AG04449 (cell line): ENCODE measurements around the gene SHC4.

Experiments
- CTCF ChIA-PET: fragments of 350-600 bp; formaldehyde crosslinking; extraction: SDS; loops from one replicate; lab custom pipeline; 2021; ENCODE audit warnings: antibody characterized with exemption; lab: Yijun Ruan, JAX
- POLR2A ChIA-PET: fragments of 400-600, 350-600 bp; formaldehyde crosslinking; extraction: SDS; loops from one replicate; lab custom pipeline; 2020; ENCODE audit warnings: antibody characterized with exemption, inconsistent platforms; lab: Yijun Ruan, JAX
- DNase-seq: peaks from one replicate; pipeline ENCODE4 v3.0.0-alpha.2; 2010; ENCODE audit warnings: low read depth, low spot score
- H3K4me3 ChIP-seq: 2 replicates; pipeline ENCODE4 v1.5.1; 2011; ENCODE audit warnings: low read depth, mild to moderate bottlenecking, control low read depth, low read length
- CTCF ChIP-seq: IDR thresholded peaks from one replicate; pipeline ENCODE4 v1.5.1; 2011; ENCODE audit warnings: mild to moderate bottlenecking, moderate library complexity, low read length, control low read depth, inconsistent platforms; ENCODE audit not compliant: insufficient read depth; ENCODE audit errors: missing control alignments

Gene SHC4

GRCh38 chr15:48893311-48893710, 70.4 kb downstream of the SHC4 start:
- CTCF ChIA-PET: no interaction called here
- DNase-seq: no peak
- no peak overlapping the region for H3K4me3 ChIP-seq
- POLR2A ChIA-PET: no interaction called here
- no peak for TF ChIP-seq CTCF

- no peak for TF ChIP-seq CTCF
- ChIA-PET POLR2A (no interaction called here), CTCF (interaction anchor here (0.8 to 3.7 kb wide), 6 partner anchors 12 to 255 kb away, joined by 3 to 21 read pairs (median 6); partner anchors contain the start of genes EID1 and SHC4)
- no peak for DNase-seq
- no peak overlapping the region for H3K4me3 ChIP-seq
Measured at GRCh38 chr15:48891232-48891765, 72.4 kb downstream of the SHC4 start.

GRCh38 chr15:48890375-48890972, 73.2 kb downstream of the SHC4 start:
- no peak for TF ChIP-seq CTCF
- CTCF ChIA-PET: interaction anchor here (0.8 to 3.7 kb wide), 7 partner anchors 12 to 255 kb away, joined by 3 to 21 read pairs (median 5); partner anchors contain the start of genes EID1 and SHC4
- POLR2A ChIA-PET: no interaction called here
- DNase-seq: no peak
- no peak overlapping the region for H3K4me3 ChIP-seq

GRCh38 chr15:48889925-48890324, 73.8 kb downstream of the SHC4 start:
- CTCF ChIA-PET: interaction anchor here (1.1 to 3.7 kb wide), 6 partner anchors 11 to 256 kb away, joined by 3 to 21 read pairs (median 6); partner anchors contain the start of gene EID1
- no peak for DNase-seq
- POLR2A ChIA-PET: interaction anchor here (1.5 kb wide), 1 partner anchor 12 kb away, joined by 6 read pairs; the partner anchor contains the start of gene EID1
- no peak for TF ChIP-seq CTCF
- no peak overlapping the region for H3K4me3 ChIP-seq

- DNase-seq: no peak
- no peak overlapping the region for H3K4me3 ChIP-seq
- ChIA-PET CTCF (interaction anchor here (1.3 to 3.7 kb wide), 3 partner anchors 10 to 87 kb away, joined by 3 to 21 read pairs (median 8); partner anchors contain the start of gene EID1), POLR2A (interaction anchor here (0.7 to 1.5 kb wide), 3 partner anchors 11 to 194 kb away, joined by 3 to 6 read pairs (median 3); partner anchors contain the start of gene EID1)
- no peak for TF ChIP-seq CTCF
Measured at GRCh38 chr15:48888836-48889235, 74.9 kb downstream of the SHC4 start.

GRCh38 chr15:48888191-48888590, 75.5 kb downstream of the SHC4 start:
- CTCF ChIA-PET: interaction anchor here (1.0 to 1.1 kb wide), 2 partner anchors 10 to 88 kb away, joined by 4 to 5 read pairs; no protein-coding TSS in a partner anchor

More at GRCh38 chr15:48888191-48888590, 75.5 kb downstream of the SHC4 start:
- TF ChIP-seq CTCF: no peak
- no peak overlapping the region for H3K4me3 ChIP-seq
- POLR2A ChIA-PET: interaction anchor here (1.1 to 1.5 kb wide), 2 partner anchors 10 to 195 kb away, joined by 3 to 6 read pairs; partner anchors contain the start of gene EID1
- no peak for DNase-seq
